DOHH2 (cell line): ENCODE data around the gene TCF12.

Experiments used
- H3F3A ChIP-seq: fragments of 200-600 bp; sonication (generic), shearing (Covaris generic); 2 replicates; pipeline ENCODE4 v1.6.0; 2016; ENCODE audit warnings: antibody characterized with exemption, mild to moderate bottlenecking; ENCODE audit not compliant: control insufficient read depth, insufficient read depth
- H3K27ac ChIP-seq: fragments of 200-600 bp; sonication (generic); 2 replicates; pipeline ENCODE4 v1.5.1; 2014; ENCODE audit warnings: low read depth, mild to moderate bottlenecking, low read length, moderate library complexity
- H3K27me3 ChIP-seq: fragments of 200-600 bp; sonication (generic); 2 replicates; pipeline ENCODE4 v1.6.1; 2014; ENCODE audit warnings: mild to moderate bottlenecking, low read length, mixed read lengths; ENCODE audit not compliant: control insufficient read depth
- H3K36me3 ChIP-seq: fragments of 200-600 bp; sonication (generic); 2 replicates; pipeline ENCODE4 v1.6.1; 2014; ENCODE audit warnings: mild to moderate bottlenecking, low read length, moderate library complexity, mixed read lengths; ENCODE audit not compliant: control insufficient read depth
- H3K4me1 ChIP-seq: fragments of 200-600 bp; sonication (generic); 2 replicates; pipeline ENCODE4 v1.6.1; 2014; ENCODE audit warnings: mild to moderate bottlenecking, low read length, mixed read lengths; ENCODE audit not compliant: control insufficient read depth
- H3K4me2 ChIP-seq: fragments of 200-600 bp; sonication (generic); 2 replicates; pipeline ENCODE4 v1.6.0; 2014; ENCODE audit warnings: mild to moderate bottlenecking, low read length, moderate library complexity
- H3K4me3 ChIP-seq: fragments of 200-600 bp; sonication (generic); 2 replicates; pipeline ENCODE4 v1.5.1; 2014; ENCODE audit warnings: mild to moderate bottlenecking, low read length, mixed read lengths
- H3K79me2 ChIP-seq: fragments of 200-600 bp; sonication (generic); 2 replicates; pipeline ENCODE4 v1.6.1; 2014; ENCODE audit warnings: mild to moderate bottlenecking, low read length, mixed read lengths; ENCODE audit not compliant: control insufficient read depth
- H3K9me2 ChIP-seq: fragments of 200-600 bp; sonication (generic); replicated peaks from 2 replicates; pipeline ENCODE4 v1.6.1; 2014; ENCODE audit warnings: mild to moderate bottlenecking, low read length, mixed read lengths; ENCODE audit not compliant: control insufficient read depth
- H3K9me3 ChIP-seq: fragments of 200-600 bp; sonication (generic); 2 replicates; pipeline ENCODE4 v1.6.1; 2014; ENCODE audit warnings: antibody characterized with exemption, low read length, mixed read lengths; ENCODE audit not compliant: control insufficient read depth, insufficient read depth
- H4K20me1 ChIP-seq: fragments of 200-600 bp; sonication (generic); 2 replicates; pipeline ENCODE4 v1.6.0; 2014; ENCODE audit warnings: low read depth, mild to moderate bottlenecking, antibody characterized with exemption, low read length, moderate library complexity; ENCODE audit not compliant: control insufficient read depth, insufficient read depth
- EZH2phosphoT487 ChIP-seq: fragments of 200-600 bp; sonication (generic); IDR thresholded peaks from 2 replicates; pipeline ENCODE4 v1.6.1; 2017; ENCODE audit warnings: borderline replicate concordance, mild to moderate bottlenecking, antibody characterized with exemption, low read length, moderate library complexity, mixed read lengths
- TF ChIP-seq, protein P1 (sequence below): fragments of 200-600 bp; sonication (generic); IDR thresholded peaks from one replicate; pipeline ENCODE4 v1.5.1; 2014; ENCODE audit warnings: antibody characterized with exemption, mild to moderate bottlenecking, low read depth, low read length; ENCODE audit not compliant: poor library complexity, severe bottlenecking

Gene TCF12

GRCh38 chr15:57263520-57263919 lies 345.1 kb downstream of the TCF12 start:
- Histone ChIP-seq H3K27me3 (no peaks in the 10 kb centered on the region), H3K79me2 (no peaks in the 10 kb centered on the region), H3K4me2 (no peak overlapping the region), H4K20me1 (no peaks in the 10 kb centered on the region), H3K9me3 (no peaks in the 10 kb centered on the region), H3K4me1 (peaks cover 7% of the 10 kb centered on the region), H3K4me3 (no peak overlapping the region), H3K9me2 (no peaks in the 10 kb centered on the region), H3K36me3 (peaks cover 28% of the 10 kb centered on the region), H3F3A (no peaks in the 10 kb centered on the region), H3K27ac (no peak overlapping the region)
- TF ChIP-seq, protein P1, sequence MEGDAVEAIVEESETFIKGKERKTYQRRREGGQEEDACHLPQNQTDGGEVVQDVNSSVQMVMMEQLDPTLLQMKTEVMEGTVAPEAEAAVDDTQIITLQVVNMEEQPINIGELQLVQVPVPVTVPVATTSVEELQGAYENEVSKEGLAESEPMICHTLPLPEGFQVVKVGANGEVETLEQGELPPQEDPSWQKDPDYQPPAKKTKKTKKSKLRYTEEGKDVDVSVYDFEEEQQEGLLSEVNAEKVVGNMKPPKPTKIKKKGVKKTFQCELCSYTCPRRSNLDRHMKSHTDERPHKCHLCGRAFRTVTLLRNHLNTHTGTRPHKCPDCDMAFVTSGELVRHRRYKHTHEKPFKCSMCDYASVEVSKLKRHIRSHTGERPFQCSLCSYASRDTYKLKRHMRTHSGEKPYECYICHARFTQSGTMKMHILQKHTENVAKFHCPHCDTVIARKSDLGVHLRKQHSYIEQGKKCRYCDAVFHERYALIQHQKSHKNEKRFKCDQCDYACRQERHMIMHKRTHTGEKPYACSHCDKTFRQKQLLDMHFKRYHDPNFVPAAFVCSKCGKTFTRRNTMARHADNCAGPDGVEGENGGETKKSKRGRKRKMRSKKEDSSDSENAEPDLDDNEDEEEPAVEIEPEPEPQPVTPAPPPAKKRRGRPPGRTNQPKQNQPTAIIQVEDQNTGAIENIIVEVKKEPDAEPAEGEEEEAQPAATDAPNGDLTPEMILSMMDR: no peak
- TF ChIP-seq EZH2phosphoT487: no peak

DNA sequence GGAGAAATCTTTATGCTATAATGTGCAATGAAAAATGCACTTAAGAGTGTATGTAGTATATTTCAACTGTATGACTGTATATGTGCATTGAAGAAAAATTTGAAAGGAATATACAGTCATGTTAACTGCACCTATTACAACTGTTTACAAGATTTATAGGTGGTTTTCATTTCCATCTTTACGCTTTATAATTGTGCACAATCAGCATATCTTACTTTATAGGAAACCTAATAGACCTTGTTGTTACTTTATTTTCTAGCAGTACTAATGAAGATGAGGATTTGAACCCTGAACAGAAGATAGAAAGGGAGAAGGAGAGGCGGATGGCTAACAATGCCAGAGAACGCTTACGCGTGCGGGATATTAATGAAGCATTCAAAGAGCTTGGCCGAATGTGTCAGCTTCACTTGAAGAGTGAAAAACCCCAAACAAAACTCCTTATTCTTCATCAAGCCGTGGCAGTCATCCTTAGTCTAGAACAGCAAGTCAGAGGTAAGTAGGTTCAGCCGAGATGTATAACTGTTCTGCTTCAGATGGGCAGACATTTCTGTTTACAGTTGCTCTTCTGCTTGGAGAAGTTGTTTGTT lies 354.4 kb downstream of the TCF12 start:
- no peaks in the 10 kb centered on the region for H3K9me2 ChIP-seq
- no peak overlapping the region for H3K27ac ChIP-seq
- H3K9me3 ChIP-seq: no peaks in the 10 kb centered on the region
- H4K20me1 ChIP-seq: no peaks in the 10 kb centered on the region
- no peaks in the 10 kb centered on the region for H3F3A ChIP-seq
- H3K27me3 ChIP-seq: no peaks in the 10 kb centered on the region
- peaks cover 39% of the 10 kb centered on the region for H3K36me3 ChIP-seq
- H3K4me3 ChIP-seq: no peak overlapping the region
- no peak overlapping the region for H3K4me2 ChIP-seq
- no peak for TF ChIP-seq EZH2phosphoT487
- TF ChIP-seq, protein P1: no peak
- no peaks in the 10 kb centered on the region for H3K4me1 ChIP-seq
- H3K79me2 ChIP-seq: no peaks in the 10 kb centered on the region

- H3K4me2 ChIP-seq: no peak overlapping the region
- no peaks in the 10 kb centered on the region for H3K9me3 ChIP-seq
- no peak overlapping the region for H3K27ac ChIP-seq
- H3K9me2 ChIP-seq: no peaks in the 10 kb centered on the region
- H3K4me1 ChIP-seq: no peaks in the 10 kb centered on the region
- H3K27me3 ChIP-seq: no peaks in the 10 kb centered on the region
- H4K20me1 ChIP-seq: no peaks in the 10 kb centered on the region
- no peaks in the 10 kb centered on the region for H3K79me2 ChIP-seq
- TF ChIP-seq EZH2phosphoT487: no peak
- TF ChIP-seq, protein P1: no peak
- H3F3A ChIP-seq: no peaks in the 10 kb centered on the region
- H3K36me3 ChIP-seq: peaks cover 39% of the 10 kb centered on the region
- no peak overlapping the region for H3K4me3 ChIP-seq
Measured at GRCh38 chr15:57273402-57273801, 355.0 kb downstream of the TCF12 start.
